ENCODE measurements around the gene LGALS3.
A peak's percentile ranks its signal among the peaks of the same experiment; 100 is the strongest.

LGALS3 gene

DNA sequence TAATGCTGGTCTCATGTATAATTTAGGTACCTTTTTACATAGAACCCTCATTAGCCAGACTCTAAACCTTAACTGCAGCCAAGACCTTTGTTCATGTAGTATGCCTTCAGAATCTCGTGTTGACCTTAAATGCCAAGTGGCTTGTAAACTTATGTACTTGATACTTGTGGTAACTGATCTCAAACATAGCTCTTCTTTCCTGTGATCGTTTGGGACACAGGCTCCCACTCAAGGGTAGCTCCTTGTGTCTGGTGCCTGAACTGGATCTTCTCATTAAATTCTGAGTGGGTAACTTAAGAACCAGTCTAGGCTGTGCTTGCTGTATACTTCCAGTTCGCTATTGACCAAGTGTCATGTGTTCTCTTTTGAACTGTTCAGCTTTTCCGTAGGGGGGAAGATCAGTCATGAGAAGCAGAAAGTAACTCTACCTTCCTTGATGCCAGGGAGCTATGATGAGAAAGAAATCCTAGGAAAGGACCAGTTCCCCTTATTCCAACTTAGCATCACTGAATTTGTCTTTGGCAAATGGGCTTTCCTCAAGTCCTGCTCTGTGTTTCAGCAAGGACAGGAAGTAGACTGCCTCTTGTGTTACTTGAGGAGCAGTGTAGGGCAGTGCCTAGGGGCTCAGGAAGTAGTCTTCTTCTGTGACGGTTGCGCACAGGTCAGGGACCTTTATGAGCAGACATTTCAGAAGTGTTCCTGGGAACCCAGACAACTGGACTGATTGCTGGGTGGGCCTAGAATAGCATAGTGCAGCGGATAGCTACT, 2.5 kb downstream of the LGALS3 start:
- no peak for DNase-seq (ENCODE audit: low spot score)

DNA sequence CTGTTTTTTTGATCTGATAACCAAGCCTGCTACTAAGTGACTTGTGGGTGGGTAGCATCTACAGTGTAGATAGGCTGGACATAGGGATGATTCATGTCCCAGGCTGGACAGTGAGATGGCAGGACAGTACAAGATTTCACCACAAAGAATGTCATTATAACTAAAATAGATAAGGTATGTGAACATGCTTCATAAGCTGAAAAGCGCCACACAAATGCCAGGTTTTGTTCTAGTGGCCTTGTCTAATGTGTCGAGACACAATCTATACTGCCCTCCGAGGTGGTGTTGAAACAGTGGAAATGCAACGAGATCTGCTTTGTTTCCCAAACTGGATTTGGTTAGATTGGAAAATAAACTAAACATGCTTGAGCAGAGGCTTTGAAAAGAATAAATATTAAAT, 4.4 kb downstream of the LGALS3 start:
- no peak for DNase-seq (ENCODE audit: low spot score)

DNA sequence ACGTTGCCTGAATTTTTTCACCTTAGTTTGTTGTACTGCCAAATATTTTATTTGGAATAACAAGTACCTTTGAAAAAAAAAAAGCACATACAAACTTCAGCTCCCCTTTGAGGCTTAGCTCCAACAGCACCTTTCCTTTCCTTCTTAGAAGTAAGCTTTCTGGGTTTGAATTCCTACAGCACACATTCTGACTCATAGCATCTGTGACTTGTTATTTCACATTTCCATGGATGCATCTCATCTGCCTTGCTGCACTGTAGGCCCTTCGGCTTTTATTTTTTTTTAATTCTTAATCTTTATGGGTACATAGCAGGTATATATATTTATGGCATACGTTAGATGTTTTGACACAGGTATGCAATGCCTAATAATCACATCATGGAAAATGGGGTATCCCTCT, 7.2 kb downstream of the LGALS3 start:
- DNase-seq (ENCODE audit: low spot score): no peak

DNA sequence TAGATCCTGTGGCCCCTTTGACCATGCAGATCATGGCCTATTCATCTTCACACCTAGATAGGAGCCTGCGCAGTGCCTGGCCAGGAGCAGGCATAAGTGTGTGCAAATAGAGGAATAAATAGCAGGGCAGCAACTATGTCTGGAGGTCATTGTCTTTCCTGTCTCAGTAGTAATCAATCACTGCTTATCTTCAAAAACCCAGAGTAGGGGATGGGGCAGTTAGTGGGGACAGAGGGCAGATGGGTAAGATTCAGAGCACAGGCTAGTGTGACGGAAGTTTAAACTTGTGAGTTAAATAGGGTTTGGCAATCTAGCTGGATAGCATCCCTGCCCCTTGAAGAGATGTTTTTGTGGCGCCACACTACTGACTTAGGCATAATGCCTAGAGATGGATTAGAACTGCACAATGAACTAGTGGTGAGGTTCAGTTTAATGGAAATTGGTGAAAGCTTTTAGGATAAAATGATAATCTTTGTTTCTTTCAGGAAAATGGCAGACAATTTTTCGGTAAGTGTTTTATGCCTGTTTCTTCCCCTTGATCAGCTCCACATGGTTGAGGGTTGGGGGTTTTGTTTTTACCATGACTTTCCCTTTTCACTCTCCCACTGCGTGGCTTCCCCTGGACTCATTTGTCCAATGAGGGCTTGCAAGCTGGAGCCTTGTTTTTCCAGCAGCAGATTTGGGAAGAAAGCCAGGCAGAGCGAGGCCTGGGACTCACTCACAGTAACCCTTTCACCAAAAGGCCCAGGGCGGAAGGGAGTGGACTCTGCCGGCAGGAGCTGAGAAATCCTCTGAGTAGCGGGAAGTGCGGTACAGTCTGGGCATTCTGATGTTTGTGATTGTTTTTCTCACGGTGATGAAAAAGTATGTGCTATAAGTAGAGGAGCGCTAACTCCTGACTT, 8.1 kb downstream of the LGALS3 start:
- no peak for DNase-seq (ENCODE audit: low spot score)

DNA sequence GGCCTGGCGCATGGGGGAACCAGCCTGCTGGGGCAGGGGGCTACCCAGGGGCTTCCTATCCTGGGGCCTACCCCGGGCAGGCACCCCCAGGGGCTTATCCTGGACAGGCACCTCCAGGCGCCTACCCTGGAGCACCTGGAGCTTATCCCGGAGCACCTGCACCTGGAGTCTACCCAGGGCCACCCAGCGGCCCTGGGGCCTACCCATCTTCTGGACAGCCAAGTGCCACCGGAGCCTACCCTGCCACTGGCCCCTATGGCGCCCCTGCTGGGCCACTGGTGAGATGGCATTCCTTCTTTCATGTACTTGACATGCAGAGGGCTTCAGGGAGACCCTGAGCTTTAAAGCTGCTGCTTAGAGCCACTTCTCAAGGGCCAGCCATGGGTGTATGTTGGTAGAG, 9.0 kb downstream of the LGALS3 start:
- DNase-seq (ENCODE audit: low spot score): no peak

DNA sequence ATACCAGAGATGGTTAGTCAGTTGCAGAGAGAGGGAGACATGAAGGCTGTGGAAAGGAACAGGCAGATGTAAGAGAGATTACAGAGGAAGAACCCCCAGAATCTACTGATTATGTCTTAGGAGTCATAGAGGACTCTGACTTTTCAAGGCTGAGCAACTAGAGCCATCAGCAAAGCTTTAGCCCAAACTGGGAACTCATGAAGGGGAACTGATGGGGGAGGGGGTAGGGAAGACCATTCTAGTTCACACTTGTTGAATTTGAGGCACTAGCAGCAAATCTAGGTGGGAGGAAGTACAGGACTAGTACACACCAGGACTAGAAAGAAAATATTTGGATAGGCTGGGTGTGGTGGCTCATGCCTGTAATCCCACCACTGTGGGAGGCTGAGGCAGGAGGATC, 10.1 kb downstream of the LGALS3 start:
- no peak for DNase-seq (ENCODE audit: low spot score)

DNA sequence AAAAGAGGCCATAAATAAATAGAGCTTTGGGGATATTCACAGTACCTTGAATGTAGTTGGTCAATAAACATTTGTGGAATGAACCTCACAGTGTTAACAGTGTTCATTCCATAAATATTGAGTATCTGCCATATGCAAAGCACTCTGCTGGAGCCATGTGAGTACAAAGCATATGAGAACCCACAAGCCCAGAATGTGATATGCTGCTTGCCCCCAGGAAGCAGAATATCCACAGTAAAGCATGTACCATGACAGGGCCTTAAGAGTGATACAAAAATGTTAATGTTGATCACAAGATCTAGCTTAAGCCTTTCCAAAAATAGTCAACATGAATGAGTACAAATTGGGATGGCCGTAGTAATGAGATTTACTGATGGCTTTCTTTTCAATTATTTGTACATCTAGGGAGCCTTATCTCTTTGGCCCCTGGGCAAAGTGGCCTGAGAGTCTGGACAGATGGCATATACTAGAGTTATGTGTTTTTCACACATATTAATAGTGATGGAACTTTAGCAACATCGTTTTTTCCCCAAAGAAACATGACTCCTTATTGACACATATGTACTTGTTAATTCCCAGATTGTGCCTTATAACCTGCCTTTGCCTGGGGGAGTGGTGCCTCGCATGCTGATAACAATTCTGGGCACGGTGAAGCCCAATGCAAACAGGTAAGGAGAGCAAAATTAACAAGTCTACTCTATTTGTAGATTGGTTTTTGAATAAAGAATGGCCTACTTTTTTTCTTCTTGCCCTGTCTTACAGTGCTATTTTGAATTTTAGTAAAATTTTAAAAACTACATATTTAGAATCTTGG, 10.9 kb downstream of the LGALS3 start:
- DNase-seq (ENCODE audit: low spot score): no peak

DNA sequence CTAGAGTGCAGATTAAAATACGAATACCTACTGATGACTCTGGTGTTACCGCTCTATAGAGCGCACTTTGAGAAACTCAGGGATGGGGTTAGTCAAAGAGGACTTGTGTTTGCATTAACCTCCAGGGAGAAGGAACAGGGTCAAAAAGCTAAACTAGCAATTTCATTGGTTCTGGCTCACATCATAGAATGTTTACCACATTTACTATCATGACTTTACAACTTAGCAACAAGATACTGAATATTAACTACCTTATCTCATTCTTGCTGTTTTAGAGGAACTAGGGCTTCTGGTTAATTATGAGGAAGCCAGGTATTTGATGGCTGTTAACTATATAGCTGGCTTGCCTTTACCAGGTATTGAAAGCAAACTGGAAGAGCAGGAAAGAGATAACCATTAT, 12.8 kb downstream of the LGALS3 start:
- no peak for DNase-seq (ENCODE audit: low spot score)

DNA sequence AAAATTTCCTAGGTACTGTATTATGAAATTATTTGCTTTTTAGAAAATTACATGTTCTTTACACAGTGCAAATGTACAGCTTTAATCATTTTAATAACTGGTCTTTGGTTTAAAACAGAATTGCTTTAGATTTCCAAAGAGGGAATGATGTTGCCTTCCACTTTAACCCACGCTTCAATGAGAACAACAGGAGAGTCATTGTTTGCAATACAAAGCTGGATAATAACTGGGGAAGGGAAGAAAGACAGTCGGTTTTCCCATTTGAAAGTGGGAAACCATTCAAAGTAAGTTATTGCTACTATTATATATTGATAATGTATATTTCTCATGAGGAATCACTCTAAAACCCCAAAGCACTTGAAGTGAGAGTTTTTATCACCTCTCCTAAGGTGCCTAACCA, 13.4 kb downstream of the LGALS3 start:
- DNase-seq (ENCODE audit: low spot score): no peak

DNA sequence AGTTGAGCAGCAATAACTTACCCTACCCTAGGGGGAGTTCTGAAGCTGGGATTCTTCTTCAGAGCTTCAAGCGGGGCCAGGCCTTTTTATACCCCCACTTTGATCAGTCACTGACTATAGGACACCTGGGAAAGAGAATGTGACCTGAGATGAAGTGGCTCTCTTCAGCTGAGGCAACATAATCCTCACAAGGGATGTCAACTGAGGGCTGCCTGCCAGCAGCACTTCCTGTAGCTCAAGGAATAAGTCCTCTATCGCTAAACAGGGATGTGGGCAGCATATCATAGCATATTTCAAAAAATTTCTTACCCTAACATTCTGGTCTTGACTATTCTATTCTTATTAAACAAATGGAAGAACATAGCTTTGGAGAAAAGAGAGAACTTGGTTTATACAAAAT, 17.4 kb downstream of the LGALS3 start:
- no peak for DNase-seq (ENCODE audit: low spot score)

DNA sequence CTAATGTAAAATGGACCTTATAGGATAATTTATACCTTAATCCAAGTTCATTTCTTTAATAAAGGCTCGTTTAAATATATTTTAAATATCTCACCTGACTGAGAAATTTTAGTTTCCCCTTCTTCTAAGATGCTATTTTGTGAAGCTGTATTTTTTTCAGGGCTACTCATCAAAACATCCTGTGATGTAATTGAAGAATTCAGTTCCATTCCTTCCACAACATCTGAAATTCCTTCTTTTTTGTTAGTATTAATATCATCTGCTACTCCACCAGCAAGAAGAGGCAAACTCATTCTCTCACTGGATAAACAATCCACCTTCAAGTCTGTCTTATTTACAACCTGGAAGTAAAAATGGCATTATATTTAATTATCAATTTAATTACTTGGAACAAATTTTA, 22.5 kb downstream of the LGALS3 start:
- DNase-seq (ENCODE audit: low spot score): no peak

DNA sequence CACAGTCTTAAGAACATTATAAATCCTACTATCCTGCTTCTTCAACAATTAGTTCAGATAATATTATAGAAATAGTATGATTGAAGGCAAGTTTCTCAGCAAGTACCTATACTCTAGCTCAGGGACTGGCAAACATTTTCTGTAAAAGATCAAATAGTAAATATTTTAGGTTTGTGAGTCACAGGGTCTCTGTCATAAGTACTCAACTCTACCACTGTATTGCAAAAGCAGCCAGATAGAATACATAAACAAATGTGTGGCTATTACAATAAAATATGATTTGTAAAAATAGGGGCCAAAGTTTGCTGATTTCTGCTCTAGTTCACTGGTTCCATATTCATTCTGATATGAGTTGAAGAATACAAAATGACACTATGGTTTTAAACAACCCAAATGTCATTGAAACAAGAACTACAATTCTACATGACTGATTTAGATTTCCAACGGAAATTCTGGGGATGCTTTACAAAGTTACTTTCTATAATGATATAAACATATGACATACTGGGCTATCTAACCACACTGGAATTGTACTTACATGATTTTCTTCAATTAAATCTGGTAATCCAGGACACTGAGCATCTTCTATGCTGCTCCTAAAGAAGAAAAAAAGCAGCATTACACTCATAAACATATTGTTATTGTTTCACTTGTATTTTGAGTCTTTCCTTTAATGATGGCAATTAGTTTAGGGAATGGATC, 23.2 kb downstream of the LGALS3 start:
- DNase-seq (ENCODE audit: low spot score): no peak

DNA sequence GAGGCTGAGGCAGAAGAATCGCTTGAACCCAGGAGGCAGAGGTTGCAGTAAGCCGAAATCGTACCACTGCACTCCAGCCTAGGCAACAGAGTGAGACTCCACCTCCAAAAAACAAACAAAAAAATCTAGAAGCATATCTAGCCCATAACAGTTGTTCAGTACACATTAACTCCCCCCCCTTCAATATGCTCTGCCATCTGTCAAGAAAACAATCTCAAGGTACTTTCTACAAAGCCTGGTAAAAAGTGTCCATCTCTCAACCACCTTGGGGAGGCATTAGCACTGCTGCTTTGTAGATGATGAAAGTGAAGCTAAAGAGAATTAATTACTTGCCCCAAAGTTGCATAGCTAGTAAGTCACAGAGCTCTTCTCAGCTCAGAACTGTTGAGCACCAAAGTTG, 24.9 kb downstream of the LGALS3 start:
- no peak for DNase-seq (ENCODE audit: low spot score)

DNA sequence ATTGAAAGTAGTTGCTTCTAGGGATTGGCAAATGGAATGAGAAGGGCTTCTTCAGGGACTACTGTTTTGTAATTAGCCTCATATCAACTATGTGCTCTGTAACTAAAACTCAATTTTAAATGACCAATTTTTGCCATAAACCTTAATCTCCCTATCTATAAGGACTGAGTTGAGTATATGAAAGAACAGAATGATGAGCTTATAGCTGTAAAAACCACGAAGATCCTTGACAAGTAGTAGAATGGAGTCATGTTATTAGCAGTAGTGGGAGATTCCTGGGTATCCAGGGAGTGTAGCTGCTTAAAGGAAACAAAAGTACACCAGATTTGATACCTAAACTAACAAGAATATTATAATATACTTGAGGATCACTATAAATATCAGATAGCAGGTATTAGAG, 28.0 kb downstream of the LGALS3 start:
- DNase-seq (ENCODE audit: low spot score): no peak

DNA sequence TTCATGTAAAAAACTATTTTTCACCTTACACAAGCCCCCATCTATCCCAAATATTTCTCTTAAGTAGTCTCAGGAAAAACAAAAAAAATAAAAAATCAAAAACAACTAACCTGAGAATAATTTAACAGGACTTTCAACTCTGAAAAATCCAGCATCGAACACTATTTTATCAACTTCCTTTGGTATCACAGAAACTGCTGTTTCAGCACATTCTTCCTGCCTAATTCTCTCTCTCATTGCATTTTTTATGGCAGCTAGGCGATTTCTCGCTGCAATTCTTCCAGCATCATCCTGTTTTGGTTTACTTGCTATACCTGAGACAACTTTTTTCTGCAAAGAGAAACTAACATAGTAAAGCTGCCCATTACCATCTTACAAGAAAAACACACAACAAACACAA, 29.4 kb downstream of the LGALS3 start:
- DNase-seq (ENCODE audit: low spot score): no peak

DNA sequence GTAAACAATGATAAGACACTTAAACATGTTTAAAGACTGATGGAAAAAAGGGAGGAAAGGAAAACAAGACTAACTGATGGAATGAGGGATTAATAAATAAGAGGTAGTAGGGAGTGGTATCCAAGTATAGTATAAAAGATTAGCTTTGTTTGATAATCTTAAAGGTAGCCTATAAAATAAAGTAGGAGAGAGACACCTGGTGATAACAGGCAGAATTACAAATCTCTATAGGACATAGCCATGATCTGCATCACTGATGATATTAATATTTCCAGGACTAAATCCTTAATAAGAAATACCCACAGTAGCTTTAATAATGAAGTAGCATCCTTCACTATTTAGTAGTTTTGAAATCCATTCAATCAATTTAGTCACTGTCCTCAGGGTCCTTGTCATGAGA, 31.9 kb downstream of the LGALS3 start:
- peak; percentile 35 for DNase-seq (ENCODE audit: low spot score)

DNA sequence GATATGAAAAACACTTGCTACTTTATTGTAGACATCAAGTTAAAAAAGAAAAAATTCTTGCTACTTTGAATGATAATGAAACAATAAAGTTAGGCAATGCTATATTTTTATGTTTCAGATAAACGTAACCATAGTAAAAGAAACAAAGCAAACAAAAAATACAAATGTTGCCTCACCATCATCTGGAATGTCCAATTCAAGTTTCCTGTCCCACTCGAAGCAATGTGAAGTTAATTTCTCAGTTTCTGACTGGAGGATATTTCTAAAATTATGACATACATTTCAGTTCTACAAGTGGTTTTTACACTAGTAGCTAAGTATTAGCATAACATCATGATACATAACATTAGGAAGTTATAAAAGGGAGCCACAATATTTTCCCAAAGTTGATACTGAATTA, 41.5 kb downstream of the LGALS3 start:
- DNase-seq (ENCODE audit: low spot score): no peak

DNA sequence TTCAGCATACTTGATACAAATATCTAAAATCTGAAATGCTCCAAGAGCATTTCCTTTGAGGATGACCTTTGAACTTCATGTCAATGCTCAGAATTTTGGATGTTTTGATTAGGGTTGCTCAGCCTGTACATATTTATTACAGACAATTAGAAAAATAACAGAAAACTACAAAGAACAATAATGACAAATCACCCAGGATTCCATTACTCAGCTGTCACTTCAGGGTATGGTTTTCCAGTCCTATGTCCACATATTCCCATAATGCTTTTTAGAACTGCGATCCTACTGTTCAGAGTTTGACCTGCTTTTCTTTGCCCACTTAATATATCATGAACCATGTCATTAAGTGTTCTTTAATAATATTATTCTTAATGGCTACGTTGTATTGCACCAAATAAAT, 51.0 kb downstream of the LGALS3 start:
- no peak for DNase-seq (ENCODE audit: low spot score)

DNA sequence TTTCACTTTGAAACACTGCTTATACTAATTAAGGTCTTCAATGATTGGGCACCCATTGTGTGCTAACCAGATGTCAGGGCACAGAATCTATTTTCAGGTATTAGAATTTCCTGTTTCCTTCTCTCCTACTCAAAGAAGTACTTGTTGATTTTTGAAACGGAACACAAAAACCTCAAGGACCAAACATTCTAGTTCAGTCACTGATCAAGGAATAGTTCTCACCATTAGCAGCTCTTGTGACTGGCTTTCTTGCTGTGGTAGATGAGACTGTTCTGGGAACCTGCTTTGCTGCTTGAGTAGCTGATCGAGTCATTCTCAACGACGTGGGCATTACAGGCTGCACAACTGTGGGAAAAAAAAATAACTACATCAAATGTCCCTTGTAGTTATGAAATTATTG, 51.4 kb downstream of the LGALS3 start:
- DNase-seq (ENCODE audit: low spot score): no peak

DNA sequence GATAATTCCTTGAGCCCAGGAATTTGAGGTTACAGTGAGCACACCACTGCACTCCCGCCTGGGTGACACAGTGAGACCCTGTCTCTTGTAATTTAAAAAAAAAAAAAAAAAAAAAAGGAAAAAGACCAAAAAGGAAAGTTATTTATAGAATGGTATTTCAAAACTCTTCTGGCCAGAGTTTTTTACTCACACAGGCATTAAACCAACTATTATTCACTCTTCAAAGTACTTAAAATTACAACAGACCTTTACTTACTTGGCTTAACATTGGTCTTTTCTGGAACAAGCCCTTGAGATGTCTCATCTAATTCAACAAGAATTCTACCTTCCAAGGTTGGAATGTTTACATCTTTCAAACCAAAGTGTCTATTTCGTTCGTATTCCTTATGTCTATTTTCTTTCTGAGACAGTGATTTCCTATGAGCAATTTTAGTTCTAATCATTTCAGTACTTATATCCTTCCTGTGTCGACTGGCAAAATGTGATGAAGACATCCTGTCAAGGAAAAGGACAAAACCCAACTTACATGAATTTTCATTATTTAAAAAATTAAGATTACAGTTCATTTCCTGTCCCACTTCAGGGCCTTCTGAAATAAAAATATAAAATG, 59.7 kb downstream of the LGALS3 start:
- DNase-seq (ENCODE audit: low spot score): no peak

DNA sequence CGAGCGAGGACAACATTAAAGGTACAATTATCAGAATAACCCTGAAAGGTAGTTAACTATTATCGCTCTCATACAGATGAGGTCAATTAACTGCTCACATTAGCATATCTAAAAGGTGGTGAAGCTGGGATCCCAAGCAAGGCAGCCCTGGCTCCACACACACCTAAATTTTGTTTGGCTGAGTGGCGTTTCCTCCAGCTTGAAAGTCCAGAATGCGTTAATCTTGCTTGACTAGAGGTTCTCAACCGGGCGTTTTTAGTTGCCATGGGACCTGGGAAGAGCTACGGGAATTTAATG, 61.8 kb downstream of the LGALS3 start:
- DNase-seq (ENCODE audit: low spot score): no peak
